K562 (cell line): ENCODE data around the gene SUPT5H. TPM values are rescaled to one million over a fixed set of nuclear protein-coding genes. Genes with fewer than 3 reads are reported as not detected.

ENCODE experiments used
- ATF2 ChIP-seq: sonication (generic); formaldehyde crosslinking; IDR thresholded peaks from 2 replicates; pipeline ENCODE4 v1.8.1; 2022; ENCODE audit warnings: missing genetic modification reagents
- CHCHD3 ChIP-seq: fragments of 250-450 bp; sonication (Bioruptor Pico); IDR thresholded peaks from 2 replicates; pipeline ENCODE4 v2.1.2; 2022; ENCODE audit warnings: mild to moderate bottlenecking
- GTF2A2 ChIP-seq: IDR thresholded peaks from 2 replicates; pipeline ENCODE4 v1.6.1; 2016; ENCODE audit warnings: mild to moderate bottlenecking, missing genetic modification characterization, missing compliant biosample characterization
- HNRNPUL1 ChIP-seq: fragments of 200-400 bp; formaldehyde crosslinking; IDR thresholded peaks from 2 replicates; pipeline ENCODE4 v1.6.1; 2017; ENCODE audit warnings: low read length
- MNT ChIP-seq, 2 experiments: fragments of 450-650 bp; conservative IDR thresholded peaks; 2 replicates each; pipeline ENCODE4 v1.6.1; 2017; ENCODE audit warnings: mild to moderate bottlenecking in 2 of 2, moderate library complexity in 2 of 2
- NFIC ChIP-seq: fragments of 450-650 bp; IDR thresholded peaks from 2 replicates; pipeline ENCODE4 v1.6.1; 2017; ENCODE audit warnings: mild to moderate bottlenecking, inconsistent platforms
- NONO ChIP-seq, 2 experiments: fragments of 200-400 bp in 1 of 2; fragments of 450-650 bp in 1 of 2; formaldehyde crosslinking in 1 of 2; IDR thresholded peaks; 2 replicates each; pipeline ENCODE4 v1.6.1; 2017; ENCODE audit warnings: low read depth in 2 of 2, mild to moderate bottlenecking in 2 of 2, moderate library complexity in 2 of 2, low read length in 1 of 2
- RBFOX2 ChIP-seq: fragments of 200-400 bp; formaldehyde crosslinking; IDR thresholded peaks from 2 replicates; pipeline ENCODE4 v1.6.1; 2017; ENCODE audit warnings: low read depth, mild to moderate bottlenecking, low read length, moderate library complexity
- SMARCA4 ChIP-seq: fragments of 450-650 bp; IDR thresholded peaks from 2 replicates; pipeline ENCODE4 v1.6.1; 2016
- ZBTB8A ChIP-seq: fragments of 450-650 bp; IDR thresholded peaks from 2 replicates; pipeline ENCODE4 v1.6.1; 2018; ENCODE audit warnings: mild to moderate bottlenecking, moderate library complexity; ENCODE audit not compliant: partially characterized antibody
- ZNF165 ChIP-seq: fragments of 250-450 bp; sonication (Bioruptor Pico); IDR thresholded peaks from 2 replicates; pipeline ENCODE4 v1.4.0; 2020; ENCODE audit warnings: borderline replicate concordance
- ZNF280B ChIP-seq: fragments of 250-450 bp; sonication (Bioruptor Pico); IDR thresholded peaks from 2 replicates; pipeline ENCODE4 v1.5.1; 2021; ENCODE audit warnings: mild to moderate bottlenecking
- ZNF707 ChIP-seq: fragments of 250-450 bp; sonication (Bioruptor Pico); conservative IDR thresholded peaks from 2 replicates; pipeline ENCODE4 v1.8.0; 2022; ENCODE audit warnings: inconsistent platforms, mild to moderate bottlenecking, moderate library complexity
- polyA plus RNA-seq, 8 experiments: library from polyadenylated mRNA; depleted of rRNA in 4 of 8; stranded (reverse) in 5 of 8; unstranded in 3 of 8; fragments of >200 nt; fragmentation: Nextera tagmentation in 2 of 8; fragmentation: Illumina TruSeq in 1 of 8; extraction: Ambion mirVana in 2 of 8; extraction: Trizol in 1 of 8; gene quantifications; 2 replicates each; pipeline versions ENCODE4 v1.2.1 to v1.2.3, GENCODE V29; 2011 to 2014; ENCODE audit warnings: inconsistent platforms in 1 of 8, missing spikeins in 1 of 8
- total RNA-seq, 7 experiments: library from RNA; depleted of rRNA in 6 of 7; stranded (reverse); fragments of >200 nt in 6 of 7; fragmentation: Illumina TruSeq in 2 of 7; extraction: Trizol in 2 of 7; gene quantifications; 2 replicates each; pipeline versions ENCODE4 v1.2.1 to v1.2.3, GENCODE V29; 2011 to 2021; ENCODE audit warnings: low replicate concordance in 1 of 7

SUPT5H gene
- total and polyA plus RNA-seq, 9 of the 15 experiments (the other 6 are each of a cell fraction or from before 2014, with no cell fraction given), result 13.3 to 85.9 (median 35.9) TPM

GRCh38 chr19:39480337-39481228 is 35.2 kb downstream of the SUPT5H start, which contains the start of gene TIMM50 (continued):
- TF ChIP-seq GTF2A2, result no peak
- no peak for TF ChIP-seq ZNF707 (CRISPR knock-in tag)
- TF ChIP-seq HNRNPUL1, result no peak
- peak; percentile 64 for TF ChIP-seq SMARCA4
- no peak for TF ChIP-seq ATF2 (CRISPR knock-in tag)
- TF ChIP-seq MNT (conservative IDR thresholded peaks at IDR 0.05), result peak; percentile 88 to 95
- TF ChIP-seq NONO (IDR thresholded peaks at IDR 0.05; ENCODE audit: low read depth in 2 of 2, low read length in 1 of 2), result peak in 1 of 2 experiments; percentile 35; a peak in 3 of 4 replicates
- TF ChIP-seq ZNF280B, result no peak
- no peak for TF ChIP-seq NFIC
- no peak for TF ChIP-seq ZNF165 (CRISPR knock-in tag)
- TF ChIP-seq CHCHD3 (CRISPR knock-in tag), result no peak
- TF ChIP-seq ZBTB8A, result no peak
- peak; percentile 96 for TF ChIP-seq RBFOX2
